SK-N-SH (cell line): ENCODE results near the gene SEBOX. TPM values are rescaled to one million over a fixed set of nuclear protein-coding genes. Genes with fewer than 3 reads are reported as not detected.

ENCODE experiments used
- CTCF ChIA-PET: fragments of 300-600, 350-600 bp; formaldehyde crosslinking; extraction: SDS; loops from one replicate; lab custom pipeline; 2021; lab: Yijun Ruan, JAX
- POLR2A ChIA-PET: fragments of 350-600 bp; sonication (Branson Sonifier 250); formaldehyde crosslinking; extraction: SDS; loops from one replicate; lab custom pipeline; 2020; ENCODE audit warnings: antibody characterized with exemption, inconsistent platforms; lab: Yijun Ruan, JAX
- DNase-seq: peaks from one replicate; pipeline ENCODE4 v3.0.0; 2012
- H2AFZ ChIP-seq: fragments of 200-600 bp; sonication (generic); 2 replicates; pipeline ENCODE4 v1.8.1; 2016; ENCODE audit warnings: antibody characterized with exemption, mild to moderate bottlenecking, low read depth
- H3F3A ChIP-seq: fragments of 200-600 bp; sonication (generic); replicated peaks from 2 replicates; pipeline ENCODE3; 2016; ENCODE audit warnings: antibody characterized with exemption, mild to moderate bottlenecking; ENCODE audit not compliant: insufficient read depth
- H3K27ac ChIP-seq, 2 experiments: fragments of 200-500 bp in 1 of 2; fragments of 200-600 bp in 1 of 2; sonication (Bioruptor generic) in 1 of 2; sonication (generic), shearing (Covaris generic) in 1 of 2; 2 replicates each; pipeline versions ENCODE4 v1.5.1 to v1.6.1; 2014 to 2016; ENCODE audit warnings: low read depth in 2 of 2, inconsistent platforms in 1 of 2, low read length in 1 of 2, mild to moderate bottlenecking in 1 of 2, mixed read lengths in 1 of 2
- H3K27me3 ChIP-seq: fragments of 200-600 bp; sonication (generic), shearing (Covaris generic); 2 replicates; pipeline ENCODE4 v1.6.1; 2016; ENCODE audit warnings: mixed run types; ENCODE audit not compliant: insufficient read depth
- H3K36me3 ChIP-seq, 2 experiments: fragments of 200-500 bp in 1 of 2; fragments of 200-600 bp in 1 of 2; sonication (Bioruptor generic) in 1 of 2; sonication (generic) in 1 of 2; replicated peaks in 1 of 2; 2 replicates each; pipeline versions ENCODE3 to v1.5.1; 2014 to 2016; ENCODE audit warnings: low read length in 1 of 2, mild to moderate bottlenecking in 1 of 2; ENCODE audit not compliant: insufficient read depth in 2 of 2, control insufficient read depth in 1 of 2
- H3K4me1 ChIP-seq, 2 experiments: fragments of 200-500 bp in 1 of 2; fragments of 200-600 bp in 1 of 2; sonication (Bioruptor generic) in 1 of 2; sonication (generic), shearing (Covaris generic) in 1 of 2; 2 replicates each; pipeline versions ENCODE4 v1.5.1 to v1.6.1; 2014 to 2016; ENCODE audit warnings: low read depth in 1 of 2, low read length in 1 of 2, mixed run types in 1 of 2; ENCODE audit not compliant: insufficient read depth in 2 of 2, control insufficient read depth in 1 of 2
- H3K4me2 ChIP-seq: fragments of 200-600 bp; sonication (generic), shearing (Covaris generic); 2 replicates; pipeline ENCODE4 v1.6.1; 2017; ENCODE audit warnings: mixed run types
- H3K4me3 ChIP-seq, 2 experiments: fragments of 200-500 bp in 1 of 2; fragments of 200-600 bp in 1 of 2; sonication (Bioruptor generic) in 1 of 2; sonication (generic), shearing (Covaris generic) in 1 of 2; 2 replicates each; pipeline versions ENCODE4 v1.5.1 to v1.8.1; 2014 to 2016; ENCODE audit warnings: low read depth in 2 of 2, inconsistent platforms in 1 of 2, low read length in 1 of 2, mild to moderate bottlenecking in 1 of 2, mixed read lengths in 1 of 2, moderate library complexity in 1 of 2
- H3K79me2 ChIP-seq: fragments of 200-600 bp; sonication (generic); 2 replicates; pipeline ENCODE4 v1.8.1; 2017; ENCODE audit warnings: mild to moderate bottlenecking; ENCODE audit not compliant: insufficient read depth
- H3K9ac ChIP-seq: fragments of 200-600 bp; sonication (generic); 2 replicates; pipeline ENCODE4 v1.6.1; 2017; ENCODE audit warnings: mixed run types
- H3K9me2 ChIP-seq: fragments of 200-600 bp; sonication (generic); 2 replicates; pipeline ENCODE4 v1.6.1; 2017; ENCODE audit warnings: mixed run types
- H3K9me3 ChIP-seq: fragments of 200-600 bp; sonication (generic); 2 replicates; pipeline ENCODE4 v1.6.1; 2017; ENCODE audit warnings: mixed run types, mild to moderate bottlenecking, moderate library complexity
- H4K20me1 ChIP-seq: fragments of 200-600 bp; sonication (generic); 2 replicates; pipeline ENCODE4 v1.6.1; 2017; ENCODE audit warnings: mild to moderate bottlenecking, mixed run types; ENCODE audit not compliant: insufficient read depth
- CHD2 ChIP-seq: fragments of 150-350 bp; IDR thresholded peaks from 2 replicates; pipeline ENCODE4 v1.6.1; 2018; ENCODE audit warnings: low read length; ENCODE audit not compliant: partially characterized antibody
- CTCF ChIP-seq: fragments of 200-600 bp; sonication (generic); IDR thresholded peaks from 2 replicates; pipeline ENCODE4 v1.6.1; 2017; ENCODE audit warnings: antibody characterized with exemption, mild to moderate bottlenecking, moderate library complexity
- ELF1 ChIP-seq: IDR thresholded peaks from 2 replicates; pipeline ENCODE4 v1.4.0; 2012
- FOSL2 ChIP-seq: IDR thresholded peaks from 2 replicates; pipeline ENCODE4 v1.4.0; 2012; ENCODE audit warnings: low read depth, mild to moderate bottlenecking, moderate library complexity, borderline replicate concordance
- FOXJ3 ChIP-seq: sonication (generic); formaldehyde crosslinking; IDR thresholded peaks from 2 replicates; pipeline ENCODE4 v1.5.1; 2020; ENCODE audit warnings: mild to moderate bottlenecking, missing genetic modification reagents
- GABPA ChIP-seq: IDR thresholded peaks from 2 replicates; pipeline ENCODE4 v1.4.0; 2012; ENCODE audit warnings: low read depth, mild to moderate bottlenecking
- PBX3 ChIP-seq: IDR thresholded peaks from 2 replicates; pipeline ENCODE4; 2012
- RCOR1 ChIP-seq: fragments of 150-350 bp; IDR thresholded peaks from 2 replicates; pipeline ENCODE4 v1.6.1; 2017; ENCODE audit warnings: antibody characterized with exemption, low read length
- RXRA ChIP-seq: IDR thresholded peaks from 2 replicates; pipeline ENCODE4 v1.4.0; 2012; ENCODE audit warnings: low read depth, mild to moderate bottlenecking, borderline replicate concordance
- TAF1 ChIP-seq: IDR thresholded peaks from 2 replicates; pipeline ENCODE4 v1.6.1; 2012; ENCODE audit warnings: low read depth, mild to moderate bottlenecking, low read length, moderate library complexity, borderline replicate concordance
- TEAD4 ChIP-seq: IDR thresholded peaks from 2 replicates; pipeline ENCODE4 v1.4.0; 2012; ENCODE audit warnings: mild to moderate bottlenecking, borderline replicate concordance; ENCODE audit not compliant: insufficient read depth
- USF1 ChIP-seq: IDR thresholded peaks from 2 replicates; pipeline ENCODE4 v1.4.0; 2012; ENCODE audit warnings: low read depth, borderline replicate concordance
- WGBS: methylation state at CpG from one replicate; pipeline ENCODE4 v1.1.6; 2017; ENCODE audit warnings: low lambda C conversion rate; 5-methylcytosine and 5-hydroxymethylcytosine counted together
- polyA plus RNA-seq, 3 experiments: library from polyadenylated mRNA; depleted of rRNA; stranded (reverse); fragments of >200 nt; gene quantifications; 2 replicates each; pipeline ENCODE4 v1.2.3, GENCODE V29; 2012

The SEBOX gene
- polyA plus RNA-seq, 1 of the 3 experiments (the other 2 are of a cell fraction) = not detected

- TF ChIP-seq GABPA = no peak
- TF ChIP-seq ELF1 = no peak
- 0 out of 2 replicates have a peak, but pooled peaks have one; percentile 17 for TF ChIP-seq RCOR1
- no peak for TF ChIP-seq FOSL2
- TF ChIP-seq RXRA = no peak
- no peak for TF ChIP-seq FOXJ3 (CRISPR knock-in tag)
- TF ChIP-seq USF1 = no peak
- no peak for TF ChIP-seq PBX3
- TF ChIP-seq CHD2 = peak; percentile 72
- peak; percentile 70; the same call in 1 of the 2 replicates for TF ChIP-seq TAF1
- TF ChIP-seq TEAD4 = no peak
Measured at GRCh38 chr17:28318759-28319597, 46.0 kb downstream of the SEBOX start, which contains the start of gene TMEM97 (continued).

GRCh38 chr17:28317966-28318758 lies 46.8 kb downstream of the SEBOX start:
- DNase-seq = peak; percentile 71
- Histone ChIP-seq H3K79me2 (peaks cover 25% of the 10 kb centered on the region), H3K27ac (peak overlapping the region; percentile 25 to 44; a peak in 3 of 4 replicates), H3K27me3 (no peaks in the 10 kb centered on the region), H3K4me1 (peaks cover 7 to 14% of the 10 kb centered on the region in 2 experiments; a peak in 1 of 4 replicates), H3F3A (no peaks in the 10 kb centered on the region), H3K4me3 (peak overlapping the region; percentile 64 to 66), H4K20me1 (no peaks in the 10 kb centered on the region), H2AFZ (peak overlapping the region; percentile 98), H3K4me2 (peak overlapping the region; percentile 91), H3K9ac (peak overlapping the region; percentile 45; the same call in 1 of the 2 replicates), H3K9me2 (no peaks in the 10 kb centered on the region), H3K36me3 (no peaks in the 10 kb centered on the region), H3K9me3 (no peaks in the 10 kb centered on the region)
- CTCF ChIA-PET = interaction anchor here (0.6 to 3.5 kb wide), 9 partner anchors 9 to 513 kb away, joined by 3 to 15 read pairs (median 3); no protein-coding TSS in a partner anchor
- TF ChIP-seq ELF1 (no peak), CTCF (0 out of 2 replicates have a peak, but pooled peaks have one; percentile 18)
- POLR2A ChIA-PET = interaction anchor here (1.4 to 3.5 kb wide), 2 partner anchors 9 to 17 kb away, joined by 3 to 11 read pairs; partner anchors contain the start of genes IFT20 and TNFAIP1
- WGBS = 34% methylated on average over 33 of the region's 40 CpGs
